ENCODE data around the gene SDHAF1. TPM values are rescaled to one million over a fixed set of nuclear protein-coding genes. Genes with fewer than 3 reads are reported as not detected.
A peak's percentile ranks its signal among the peaks of the same experiment; 100 is the strongest.

The SDHAF1 gene
- total RNA-seq, 1 donor from 2014 or later, result 9.7 TPM

- intact Hi-C loops (cut with DNase I), result no loop called here
- DNase-seq (ENCODE audit: missing footprints) (no peak), ATAC-seq (peak; percentile 52)
Observed at GRCh38 chr19:36041831-36042230, 46.8 kb downstream of the SDHAF1 start.

GRCh38 chr19:36043952-36044351, 49.0 kb downstream of the SDHAF1 start:
- intact Hi-C loops (cut with DNase I), result no loop called here

More at GRCh38 chr19:36043952-36044351, 49.0 kb downstream of the SDHAF1 start:
- no peak for DNase-seq (ENCODE audit: missing footprints)
- ATAC-seq, result no peak

Other genes starting within 250 kb of the SDHAF1 start
- gene U2AF1L4, start 249.8 kb upstream of the SDHAF1 start, total RNA-seq, result 19.5 TPM
- 44.7 TPM for gene PSENEN, start 249.5 kb upstream of the SDHAF1 start, total RNA-seq
- 8.2 TPM for gene LIN37, start 246.6 kb upstream of the SDHAF1 start, total RNA-seq
- gene HSPB6, start 238.2 kb upstream of the SDHAF1 start, total RNA-seq, result 662 TPM
- gene PROSER3, start 237.0 kb upstream of the SDHAF1 start, total RNA-seq, result 5.1 TPM
- 4.2 TPM for gene ARHGAP33, start 219.6 kb upstream of the SDHAF1 start, total RNA-seq
- gene PRODH2, start 182.3 kb upstream of the SDHAF1 start, total RNA-seq, result not detected
- not detected for gene NPHS1, start 142.7 kb upstream of the SDHAF1 start, total RNA-seq
- not detected for gene KIRREL2, start 138.3 kb upstream of the SDHAF1 start, total RNA-seq
- gene APLP1, start 126.6 kb upstream of the SDHAF1 start, total RNA-seq, result 20.5 TPM
- gene NFKBID, start 94.6 kb upstream of the SDHAF1 start, total RNA-seq, result 2.1 TPM
- gene HCST, start 92.7 kb upstream of the SDHAF1 start, total RNA-seq, result 6.3 TPM
- 34.5 TPM for gene TYROBP, start 86.9 kb upstream of the SDHAF1 start, total RNA-seq
- gene LRFN3, start 58.8 kb upstream of the SDHAF1 start, total RNA-seq, result 8.4 TPM
- 0.35 TPM for gene SYNE4, start 13.6 kb downstream of the SDHAF1 start, total RNA-seq
- gene ALKBH6, start 19.0 kb downstream of the SDHAF1 start, total RNA-seq, result 12.1 TPM
- gene CLIP3, start 37.7 kb downstream of the SDHAF1 start, total RNA-seq, result 3.6 TPM
- 4.1 TPM for gene THAP8, start 59.1 kb downstream of the SDHAF1 start, total RNA-seq
- 25.5 TPM for gene WDR62, start 59.7 kb downstream of the SDHAF1 start, total RNA-seq
- gene OVOL3, start 116.0 kb downstream of the SDHAF1 start, total RNA-seq, result not detected
- 145 TPM for gene POLR2I, start 119.7 kb downstream of the SDHAF1 start, total RNA-seq
- 114 TPM for gene TBCB, start 120.3 kb downstream of the SDHAF1 start, total RNA-seq
- gene CAPNS1, start 144.9 kb downstream of the SDHAF1 start, total RNA-seq, result 854 TPM
- gene COX7A1, start 157.3 kb downstream of the SDHAF1 start, total RNA-seq, result 3,337 TPM
- gene ZNF565, start 219.5 kb downstream of the SDHAF1 start, total RNA-seq, result 4.6 TPM
- gene ZNF146, start 219.9 kb downstream of the SDHAF1 start, total RNA-seq, result 34.3 TPM

Data from Right ventricle myocardium inferior (tissue), 1 donor.